HAP-1 (cell line): Measurements from ENCODE around the gene KRT73.

ENCODE experiments used
- DNase-seq, 2 experiments: peaks; one replicate each; pipeline ENCODE4 v3.0.0-alpha.2; 2016 to 2020; ENCODE audit warnings: low spot score in 2 of 2
- H3K27me3 ChIP-seq: fragments of 250-450 bp; sonication (Bioruptor Pico); 2 replicates; pipeline ENCODE4 v1.5.1; 2020; ENCODE audit warnings: low read depth, mild to moderate bottlenecking, moderate library complexity
- H3K36me3 ChIP-seq: fragments of 250-450 bp; sonication (Bioruptor Pico); replicated peaks from 2 replicates; pipeline ENCODE4 v1.5.1; 2020; ENCODE audit warnings: mild to moderate bottlenecking
- H3K4me1 ChIP-seq: fragments of 250-450 bp; sonication (Bioruptor Pico); 2 replicates; pipeline ENCODE4 v1.5.1; 2020; ENCODE audit warnings: mild to moderate bottlenecking
- H3K4me3 ChIP-seq: fragments of 250-450 bp; sonication (Bioruptor Pico); 2 replicates; pipeline ENCODE4 v1.5.1; 2020; ENCODE audit warnings: mild to moderate bottlenecking, moderate library complexity
- H3K9me3 ChIP-seq: fragments of 250-450 bp; sonication (Bioruptor Pico); 2 replicates; pipeline ENCODE4 v1.5.1; 2020; ENCODE audit warnings: mild to moderate bottlenecking, moderate library complexity
- in situ Hi-C: fragments of 300-500 bp; cut with MboI; formaldehyde crosslinking; loops from 3 replicates; pipeline ENCODE4 v1.14.3; 2020; ENCODE audit warnings: low sequenced_read_pairs, inconsistent platforms, mixed read lengths

The KRT73 gene

GRCh38 chr12:52608826-52609630, 9.3 kb downstream of the KRT73 start:
- no peaks in the 10 kb centered on the region for H3K9me3 ChIP-seq
- peaks cover 6% of the 10 kb centered on the region; the same call in 1 of the 2 replicates for H3K27me3 ChIP-seq
- H3K36me3 ChIP-seq = no peaks in the 10 kb centered on the region
- H3K4me1 ChIP-seq = no peaks in the 10 kb centered on the region
- in situ Hi-C loops = no loop called here
- H3K4me3 ChIP-seq = no peak overlapping the region
- no peak for DNase-seq

DNA sequence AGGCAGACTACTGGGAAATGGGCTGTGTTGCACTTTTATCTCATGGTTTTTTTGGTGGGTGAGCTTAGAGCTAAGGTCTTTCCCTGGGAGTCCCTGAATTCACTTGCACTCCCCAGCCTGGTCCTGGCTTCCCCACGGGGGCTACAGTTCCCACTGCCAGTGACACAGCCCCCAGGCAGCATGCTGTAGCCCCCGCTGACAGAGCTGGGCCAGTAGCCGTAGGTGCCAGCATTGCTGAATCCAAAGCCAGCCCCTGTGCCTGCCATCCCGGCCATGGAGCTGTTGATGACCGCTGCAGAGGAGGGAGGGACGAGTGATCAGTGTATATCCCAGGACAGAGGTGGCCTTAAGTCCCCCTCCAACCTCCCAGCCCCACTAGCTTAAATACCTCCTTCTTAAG, 10.2 kb downstream of the KRT73 start:
- H3K9me3 ChIP-seq = no peaks in the 10 kb centered on the region
- no peak overlapping the region for H3K4me3 ChIP-seq
- DNase-seq = no peak
- H3K36me3 ChIP-seq = no peaks in the 10 kb centered on the region
- H3K27me3 ChIP-seq = peaks cover 6% of the 10 kb centered on the region; the same call in 1 of the 2 replicates
- H3K4me1 ChIP-seq = no peaks in the 10 kb centered on the region
- in situ Hi-C loops = no loop called here

DNA sequence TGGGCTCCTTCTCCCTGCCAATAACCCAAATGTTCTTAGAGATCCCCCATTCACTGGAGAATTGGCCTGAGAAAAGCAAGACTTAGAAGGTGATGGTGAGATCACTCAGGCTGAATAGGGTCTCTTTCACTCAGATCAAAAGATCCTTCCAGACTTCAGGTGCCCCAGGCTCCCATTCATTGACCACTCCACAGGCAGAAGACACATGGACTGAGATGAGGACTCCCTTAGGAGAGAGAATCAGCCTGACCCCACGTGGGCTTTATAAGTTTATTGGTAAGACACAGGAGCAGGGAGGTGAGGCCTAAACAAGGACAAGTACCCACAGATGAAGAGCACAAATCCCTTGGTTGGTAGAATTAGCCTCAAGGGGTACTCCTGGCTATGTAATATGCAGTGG, 11.0 kb downstream of the KRT73 start:
- in situ Hi-C loops = no loop called here
- DNase-seq = no peak
- H3K36me3 ChIP-seq = no peaks in the 10 kb centered on the region
- H3K9me3 ChIP-seq = no peaks in the 10 kb centered on the region
- peaks cover 6% of the 10 kb centered on the region; the same call in 1 of the 2 replicates for H3K27me3 ChIP-seq
- H3K4me1 ChIP-seq = no peaks in the 10 kb centered on the region
- H3K4me3 ChIP-seq = no peak overlapping the region

- H3K9me3 ChIP-seq = no peaks in the 10 kb centered on the region
- H3K27me3 ChIP-seq = peaks cover 6% of the 10 kb centered on the region; the same call in 1 of the 2 replicates
- H3K36me3 ChIP-seq = no peaks in the 10 kb centered on the region
- no peak overlapping the region for H3K4me3 ChIP-seq
- H3K4me1 ChIP-seq = no peaks in the 10 kb centered on the region
- DNase-seq = no peak
- in situ Hi-C loops = no loop called here
Measured at GRCh38 chr12:52606581-52607218, 11.7 kb downstream of the KRT73 start.

DNA sequence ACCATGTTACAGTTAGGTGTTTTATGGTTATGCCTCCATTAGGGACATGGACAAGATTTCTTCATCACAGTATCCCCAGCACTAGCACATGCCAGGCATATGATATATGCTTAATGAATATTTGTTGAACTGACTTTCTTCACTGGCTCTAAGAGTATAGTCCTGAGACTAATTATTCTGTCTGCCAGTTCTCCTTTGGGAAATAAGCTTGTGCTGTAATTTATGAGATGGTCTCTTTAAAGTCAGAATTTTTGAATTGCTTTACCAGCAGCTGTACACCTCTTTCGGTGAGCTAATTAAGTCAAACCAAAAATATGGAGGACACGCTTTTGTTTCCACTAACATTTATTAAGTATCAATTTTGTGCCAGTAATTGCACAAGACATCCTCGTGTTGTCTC, 12.3 kb downstream of the KRT73 start:
- Histone ChIP-seq H3K27me3 (peaks cover 6% of the 10 kb centered on the region; the same call in 1 of the 2 replicates), H3K4me3 (no peak overlapping the region), H3K36me3 (no peaks in the 10 kb centered on the region), H3K9me3 (no peaks in the 10 kb centered on the region), H3K4me1 (no peaks in the 10 kb centered on the region)
- DNase-seq = no peak
- in situ Hi-C loops = no loop called here

GRCh38 chr12:52605542-52605941, 12.8 kb downstream of the KRT73 start:
- Histone ChIP-seq H3K9me3 (no peaks in the 10 kb centered on the region), H3K36me3 (no peaks in the 10 kb centered on the region), H3K4me1 (no peaks in the 10 kb centered on the region), H3K4me3 (no peak overlapping the region), H3K27me3 (peaks cover 6% of the 10 kb centered on the region; the same call in 1 of the 2 replicates)
- in situ Hi-C loops = no loop called here
- DNase-seq = no peak

- Histone ChIP-seq H3K36me3 (no peaks in the 10 kb centered on the region), H3K27me3 (peaks cover 4% of the 10 kb centered on the region; the same call in 1 of the 2 replicates), H3K9me3 (no peaks in the 10 kb centered on the region), H3K4me3 (no peak overlapping the region), H3K4me1 (no peaks in the 10 kb centered on the region)
- in situ Hi-C loops = no loop called here
- no peak for DNase-seq
Measured at GRCh38 chr12:52604859-52605258, 13.5 kb downstream of the KRT73 start.

GRCh38 chr12:52603314-52603713, 15.0 kb downstream of the KRT73 start:
- Histone ChIP-seq H3K27me3 (peaks cover 2% of the 10 kb centered on the region; the same call in 1 of the 2 replicates), H3K9me3 (no peaks in the 10 kb centered on the region), H3K36me3 (no peaks in the 10 kb centered on the region), H3K4me1 (no peaks in the 10 kb centered on the region), H3K4me3 (no peak overlapping the region)
- in situ Hi-C loops = no loop called here
- no peak for DNase-seq

GRCh38 chr12:52602552-52602951, 15.8 kb downstream of the KRT73 start:
- in situ Hi-C loops = no loop called here
- no peak for DNase-seq
- no peaks in the 10 kb centered on the region for H3K9me3 ChIP-seq
- H3K27me3 ChIP-seq = peaks cover 2% of the 10 kb centered on the region; the same call in 1 of the 2 replicates
- H3K36me3 ChIP-seq = no peaks in the 10 kb centered on the region
- H3K4me3 ChIP-seq = no peak overlapping the region
- H3K4me1 ChIP-seq = no peaks in the 10 kb centered on the region

DNA sequence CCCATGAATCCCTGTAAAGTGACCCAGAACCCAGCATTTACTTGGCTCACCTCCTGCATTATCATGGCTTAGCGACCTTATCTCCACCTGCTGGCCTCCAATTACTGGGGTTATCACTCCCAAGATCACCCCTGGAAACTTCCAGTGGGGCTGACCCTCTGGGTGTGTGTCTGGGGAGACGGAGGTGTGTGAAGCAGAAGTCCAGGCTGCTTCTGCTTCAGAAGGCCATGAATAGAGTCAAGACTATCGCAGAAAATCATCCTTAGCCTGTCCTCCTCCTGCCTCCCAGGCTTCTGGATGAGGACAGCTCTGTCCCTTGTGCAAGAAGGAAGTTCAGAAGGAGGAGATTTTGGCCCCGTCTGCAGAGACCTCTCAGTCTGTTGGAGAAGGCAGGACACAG, 16.7 kb downstream of the KRT73 start:
- H3K4me1 ChIP-seq = no peaks in the 10 kb centered on the region
- H3K36me3 ChIP-seq = no peaks in the 10 kb centered on the region
- no peak overlapping the region for H3K4me3 ChIP-seq
- H3K27me3 ChIP-seq = peaks cover 2% of the 10 kb centered on the region; the same call in 1 of the 2 replicates
- no peak for DNase-seq
- H3K9me3 ChIP-seq = no peaks in the 10 kb centered on the region
- in situ Hi-C loops = no loop called here

GRCh38 chr12:52600941-52601481, 17.3 kb downstream of the KRT73 start, which contains the start of gene KRT72:
Gene KRT72, minus strand, starts transcription at chr12:52601463. Its CDS starts 11 bp downstream, at chr12:52601452.
- no peak for DNase-seq
- no peaks in the 10 kb centered on the region for H3K36me3 ChIP-seq
- no peak within 1 kb of the TSS for H3K4me3 ChIP-seq
- in situ Hi-C loops = no loop called here
- no peaks in the 10 kb centered on the region for H3K9me3 ChIP-seq
- H3K27me3 ChIP-seq = peaks cover 2% of the 10 kb centered on the region; the same call in 1 of the 2 replicates
- no peaks in the 10 kb centered on the region for H3K4me1 ChIP-seq

DNA sequence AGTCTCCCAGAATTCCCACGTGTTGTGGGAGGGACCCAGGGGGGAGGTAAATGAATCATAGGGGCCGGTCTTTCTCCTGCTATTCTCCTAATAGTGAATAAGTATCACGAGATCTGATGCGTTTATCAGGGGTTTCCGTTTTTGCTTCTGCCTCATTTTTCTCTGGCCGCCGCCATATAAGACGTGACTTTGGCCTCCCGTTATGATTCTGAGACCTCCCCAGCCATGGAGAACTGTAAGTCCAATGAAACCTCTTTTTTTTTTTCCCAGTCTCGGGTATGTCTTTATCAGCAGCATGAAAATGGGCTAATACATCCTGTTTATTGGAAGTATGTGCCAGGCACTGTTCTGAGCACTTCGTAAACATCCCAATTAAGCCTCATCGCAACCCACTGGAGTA, 17.9 kb downstream of the KRT73 start:
- no peak for DNase-seq
- Histone ChIP-seq H3K4me3 (no peak overlapping the region), H3K4me1 (no peaks in the 10 kb centered on the region), H3K27me3 (peaks cover 2% of the 10 kb centered on the region; the same call in 1 of the 2 replicates), H3K9me3 (no peaks in the 10 kb centered on the region), H3K36me3 (no peaks in the 10 kb centered on the region)
- in situ Hi-C loops = no loop called here

- in situ Hi-C loops = no loop called here
- 0 out of 2 replicates have a peak, but pooled peaks cover 2% of the 10 kb centered on the region for H3K27me3 ChIP-seq
- no peaks in the 10 kb centered on the region for H3K36me3 ChIP-seq
- DNase-seq = no peak
- H3K4me3 ChIP-seq = no peak overlapping the region
- H3K9me3 ChIP-seq = no peaks in the 10 kb centered on the region
- H3K4me1 ChIP-seq = no peaks in the 10 kb centered on the region
Measured at GRCh38 chr12:52600071-52600470, 18.3 kb downstream of the KRT73 start.

GRCh38 chr12:52598966-52599365, 19.4 kb downstream of the KRT73 start:
- no peak for DNase-seq
- Histone ChIP-seq H3K4me3 (no peak overlapping the region), H3K36me3 (no peaks in the 10 kb centered on the region), H3K4me1 (no peaks in the 10 kb centered on the region), H3K9me3 (no peaks in the 10 kb centered on the region), H3K27me3 (0 out of 2 replicates have a peak, but pooled peaks cover 2% of the 10 kb centered on the region)
- in situ Hi-C loops = no loop called here
